NT2/D1 (cell line): ENCODE measurements around the gene KLF7.

Experiments
- DNase-seq: peaks from one replicate; pipeline ENCODE4 v3.0.0-alpha.2; 2011; ENCODE audit warnings: low read depth, low spot score
- H3K27me3 ChIP-seq: 2 replicates; pipeline ENCODE4 v1.6.0; 2011; ENCODE audit warnings: mild to moderate bottlenecking; ENCODE audit not compliant: insufficient read length, insufficient read depth
- H3K36me3 ChIP-seq: 2 replicates; pipeline ENCODE4 v1.6.1; 2011; ENCODE audit warnings: mild to moderate bottlenecking, low read length, mixed read lengths; ENCODE audit not compliant: insufficient read depth, insufficient read length
- H3K4me1 ChIP-seq: 2 replicates; pipeline ENCODE4 v1.5.1; 2011; ENCODE audit not compliant: insufficient read depth, insufficient read length
- H3K4me3 ChIP-seq: 2 replicates; pipeline ENCODE4 v1.5.1; 2011; ENCODE audit warnings: low read depth; ENCODE audit not compliant: insufficient read length
- H3K9ac ChIP-seq: 2 replicates; pipeline ENCODE4 v1.6.0; 2011; ENCODE audit warnings: low read depth; ENCODE audit not compliant: insufficient read length
- H3K9me3 ChIP-seq: 2 replicates; pipeline ENCODE4 v1.5.1; 2011; ENCODE audit warnings: mild to moderate bottlenecking, low read length; ENCODE audit not compliant: insufficient read depth
- SUZ12 ChIP-seq: IDR thresholded peaks from 2 replicates; pipeline ENCODE4 v1.6.1; 2011; ENCODE audit not compliant: insufficient read length, insufficient read depth; ENCODE audit errors: extremely low read depth
- YY1 ChIP-seq: IDR thresholded peaks from 2 replicates; pipeline ENCODE4 v1.6.1; 2011; ENCODE audit not compliant: insufficient read length, insufficient read depth
- ZNF274 ChIP-seq: IDR thresholded peaks from 2 replicates; pipeline ENCODE4 v1.6.1; 2011; ENCODE audit warnings: mild to moderate bottlenecking, low read depth, low read length

KLF7 gene

GRCh38 chr2:207201416-207201815, 35.7 kb upstream of the KLF7 start:
- Histone ChIP-seq H3K4me1 (no peaks in the 10 kb centered on the region), H3K9me3 (no peaks in the 10 kb centered on the region), H3K4me3 (no peak overlapping the region), H3K27me3 (no peaks in the 10 kb centered on the region), H3K9ac (no peak overlapping the region), H3K36me3 (no peaks in the 10 kb centered on the region)
- no peak for DNase-seq
- TF ChIP-seq SUZ12 (no peak), ZNF274 (no peak), YY1 (no peak)

GRCh38 chr2:207200136-207200535, 34.4 kb upstream of the KLF7 start:
- Histone ChIP-seq H3K4me3 (no peak overlapping the region), H3K9ac (no peak overlapping the region), H3K9me3 (no peaks in the 10 kb centered on the region), H3K36me3 (no peaks in the 10 kb centered on the region), H3K4me1 (no peaks in the 10 kb centered on the region), H3K27me3 (no peaks in the 10 kb centered on the region)
- TF ChIP-seq ZNF274 (no peak), YY1 (no peak), SUZ12 (no peak)
- no peak for DNase-seq

- Histone ChIP-seq H3K4me3 (no peak overlapping the region), H3K27me3 (no peaks in the 10 kb centered on the region), H3K4me1 (no peaks in the 10 kb centered on the region), H3K9me3 (no peaks in the 10 kb centered on the region), H3K36me3 (no peaks in the 10 kb centered on the region), H3K9ac (no peak overlapping the region)
- TF ChIP-seq YY1 (no peak), SUZ12 (no peak), ZNF274 (no peak)
- no peak for DNase-seq
Measured at GRCh38 chr2:207194028-207194427, 28.3 kb upstream of the KLF7 start.

GRCh38 chr2:207188626-207189419, 23.1 kb upstream of the KLF7 start:
- no peak for DNase-seq
- Histone ChIP-seq H3K4me3 (no peak overlapping the region), H3K9me3 (no peaks in the 10 kb centered on the region), H3K36me3 (no peaks in the 10 kb centered on the region), H3K9ac (no peak overlapping the region), H3K27me3 (no peaks in the 10 kb centered on the region), H3K4me1 (no peaks in the 10 kb centered on the region)
- TF ChIP-seq SUZ12 (no peak), YY1 (no peak), ZNF274 (no peak)

- TF ChIP-seq ZNF274: no peak
- TF ChIP-seq YY1: no peak
- no peak for TF ChIP-seq SUZ12
- Histone ChIP-seq H3K9ac (no peak overlapping the region), H3K4me1 (no peaks in the 10 kb centered on the region), H3K27me3 (no peaks in the 10 kb centered on the region), H3K9me3 (no peaks in the 10 kb centered on the region), H3K4me3 (no peak overlapping the region), H3K36me3 (no peaks in the 10 kb centered on the region)
- DNase-seq: no peak
Measured at GRCh38 chr2:207185372-207185771, 19.6 kb upstream of the KLF7 start.

GRCh38 chr2:207184768-207185167, 19.0 kb upstream of the KLF7 start:
- TF ChIP-seq YY1: no peak
- no peak for TF ChIP-seq ZNF274
- TF ChIP-seq SUZ12: no peak
- Histone ChIP-seq H3K4me3 (no peak overlapping the region), H3K4me1 (no peaks in the 10 kb centered on the region), H3K36me3 (no peaks in the 10 kb centered on the region), H3K27me3 (no peaks in the 10 kb centered on the region), H3K9me3 (no peaks in the 10 kb centered on the region), H3K9ac (no peak overlapping the region)
- no peak for DNase-seq

GRCh38 chr2:207184348-207184747, 18.6 kb upstream of the KLF7 start:
- H3K36me3 ChIP-seq: no peaks in the 10 kb centered on the region
- no peak overlapping the region for H3K4me3 ChIP-seq
- no peaks in the 10 kb centered on the region for H3K4me1 ChIP-seq
- H3K9me3 ChIP-seq: no peaks in the 10 kb centered on the region
- no peaks in the 10 kb centered on the region for H3K27me3 ChIP-seq
- no peak for TF ChIP-seq SUZ12
- TF ChIP-seq YY1: no peak
- TF ChIP-seq ZNF274: no peak
- DNase-seq: no peak
- no peak overlapping the region for H3K9ac ChIP-seq

- TF ChIP-seq YY1 (no peak), ZNF274 (no peak), SUZ12 (no peak)
- no peak overlapping the region for H3K4me3 ChIP-seq
Measured at GRCh38 chr2:207183506-207183905, 17.8 kb upstream of the KLF7 start.

More at GRCh38 chr2:207183506-207183905, 17.8 kb upstream of the KLF7 start:
- no peak for DNase-seq
- no peaks in the 10 kb centered on the region for H3K4me1 ChIP-seq
- H3K27me3 ChIP-seq: no peaks in the 10 kb centered on the region
- no peaks in the 10 kb centered on the region for H3K9me3 ChIP-seq
- no peaks in the 10 kb centered on the region for H3K36me3 ChIP-seq
- no peak overlapping the region for H3K9ac ChIP-seq
